GM12878 (cell line): ENCODE results near the gene GMCL1. TPM values are rescaled to one million over a fixed set of nuclear protein-coding genes. Genes with fewer than 3 reads are reported as not detected.
A peak's percentile ranks its signal among the peaks of the same experiment; 100 is the strongest.

Source experiments
- BCL11A ChIP-seq: IDR thresholded peaks from 2 replicates; pipeline ENCODE4 v1.6.1; 2011; ENCODE audit warnings: low read depth, low read length
- CEBPB ChIP-seq, 2 experiments: fragments of 150-350 bp in 1 of 2; IDR thresholded peaks; 2 replicates each; pipeline ENCODE4 v1.6.1; 2012 to 2014; ENCODE audit warnings: low read depth in 2 of 2, low read length in 2 of 2, borderline replicate concordance in 1 of 2, inconsistent platforms in 1 of 2
- FOS ChIP-seq: IDR thresholded peaks from 3 replicates; pipeline ENCODE4 v1.6.1; 2011; ENCODE audit warnings: borderline replicate concordance; ENCODE audit not compliant: insufficient read length; ENCODE audit errors: extremely low read depth
- IKZF1 ChIP-seq: fragments of 450-650 bp; conservative IDR thresholded peaks from 2 replicates; pipeline ENCODE4 v1.6.1; 2017; ENCODE audit warnings: antibody characterized with exemption, mild to moderate bottlenecking
- MYC ChIP-seq: IDR thresholded peaks from 2 replicates; pipeline ENCODE4 v1.6.1; 2011; ENCODE audit warnings: mild to moderate bottlenecking, low read length, moderate library complexity, inconsistent platforms; ENCODE audit not compliant: insufficient read depth, insufficient replicate concordance, insufficient read length, severe bottlenecking
- NR2C1 ChIP-seq: fragments of 450-650 bp; IDR thresholded peaks from 2 replicates; pipeline ENCODE4 v1.6.1; 2017; ENCODE audit warnings: antibody characterized with exemption, mild to moderate bottlenecking, moderate library complexity
- POLR2A ChIP-seq: IDR thresholded peaks from 2 replicates; pipeline ENCODE4 v1.6.1; 2011; ENCODE audit warnings: low read depth, mild to moderate bottlenecking, low read length
- RUNX3 ChIP-seq: IDR thresholded peaks from 2 replicates; pipeline ENCODE4 v1.6.1; 2012; ENCODE audit warnings: low read length, inconsistent platforms
- SIX5 ChIP-seq: IDR thresholded peaks from 2 replicates; pipeline ENCODE4 v1.6.1; 2011; ENCODE audit warnings: mild to moderate bottlenecking, low read depth, low read length, moderate library complexity; ENCODE audit not compliant: severe bottlenecking
- SMAD5 ChIP-seq: IDR thresholded peaks from 2 replicates; pipeline ENCODE4 v1.6.1; 2016; ENCODE audit warnings: antibody characterized with exemption, low read depth
- STAT1 ChIP-seq: fragments of 450-650 bp; conservative IDR thresholded peaks from 2 replicates; pipeline ENCODE4 v1.6.1; 2014; ENCODE audit warnings: antibody characterized with exemption, mild to moderate bottlenecking
- TCF12 ChIP-seq: IDR thresholded peaks from 2 replicates; pipeline ENCODE4 v1.6.1; 2011; ENCODE audit warnings: low read depth, mild to moderate bottlenecking, low read length
- YBX1 ChIP-seq: fragments of 450-650 bp; IDR thresholded peaks from 2 replicates; pipeline ENCODE4 v1.6.1; 2016; ENCODE audit warnings: antibody characterized with exemption
- ZNF217 ChIP-seq: fragments of 450-650 bp; IDR thresholded peaks from 2 replicates; pipeline ENCODE4 v1.6.1; 2017; ENCODE audit warnings: antibody characterized with exemption, mild to moderate bottlenecking
- ZNF24 ChIP-seq: fragments of 450-650 bp; IDR thresholded peaks from 2 replicates; pipeline ENCODE4 v1.6.1; 2017; ENCODE audit warnings: antibody characterized with exemption, mild to moderate bottlenecking
- ZNF384 ChIP-seq: IDR thresholded peaks from 2 replicates; pipeline ENCODE4 v1.6.1; 2012; ENCODE audit warnings: low read depth, mild to moderate bottlenecking, low read length, improper control_type of control experiment, borderline replicate concordance
- polyA plus RNA-seq, 11 experiments: library from polyadenylated mRNA; depleted of rRNA in 4 of 11; unstranded in 6 of 11; stranded (reverse) in 5 of 11; fragments of >200 nt; fragmentation: Nextera tagmentation in 4 of 11; fragmentation: Illumina TruSeq in 1 of 11; extraction: Ambion mirVana in 4 of 11; extraction: Trizol in 1 of 11; gene quantifications; 1 replicate in 1 of 11; 2 replicates in 10 of 11; pipeline versions ENCODE4 v1.2.1 to v1.2.3, GENCODE V29; 2011 to 2016; ENCODE audit warnings: inconsistent platforms in 2 of 11, missing spikeins in 2 of 11, low read depth in 1 of 11
- total RNA-seq, 4 experiments: library from RNA; depleted of rRNA in 3 of 4; stranded (reverse); fragments of >200 nt in 3 of 4; fragmentation: Illumina TruSeq in 1 of 4; extraction: Trizol in 1 of 4; gene quantifications; 2 replicates each; pipeline versions ENCODE4 v1.2.1 to v1.2.3, GENCODE V29; 2013 to 2021
- TF ChIP-seq, protein P1 (sequence below): fragments of 450-650 bp; IDR thresholded peaks from 2 replicates; pipeline ENCODE4 v1.6.1; 2016; ENCODE audit warnings: mild to moderate bottlenecking, moderate library complexity, borderline replicate concordance
- TF ChIP-seq, protein P2 (sequence below): IDR thresholded peaks from 2 replicates; pipeline ENCODE4 v1.6.1; 2011; ENCODE audit warnings: borderline replicate concordance, low read depth, mild to moderate bottlenecking, moderate library complexity, mixed read lengths, low read length; ENCODE audit not compliant: insufficient read depth; ENCODE audit errors: extremely low read length
- TF ChIP-seq, protein P3 (sequence below): fragments of 450-650 bp; formaldehyde crosslinking; IDR thresholded peaks from 2 replicates; pipeline ENCODE4 v1.4.0; 2020; ENCODE audit warnings: mild to moderate bottlenecking, moderate library complexity
- TF ChIP-seq, protein P4 (sequence below): fragments of 450-650 bp; IDR thresholded peaks from 2 replicates; pipeline ENCODE4 v1.6.1; 2018; ENCODE audit warnings: borderline replicate concordance, mild to moderate bottlenecking; ENCODE audit not compliant: partially characterized antibody

The GMCL1 gene
- total and polyA plus RNA-seq, 10 of the 15 experiments (the other 5 are each of a cell fraction or from before 2014, with no cell fraction given), result 3.7 to 21.4 (median 12.3) TPM

DNA sequence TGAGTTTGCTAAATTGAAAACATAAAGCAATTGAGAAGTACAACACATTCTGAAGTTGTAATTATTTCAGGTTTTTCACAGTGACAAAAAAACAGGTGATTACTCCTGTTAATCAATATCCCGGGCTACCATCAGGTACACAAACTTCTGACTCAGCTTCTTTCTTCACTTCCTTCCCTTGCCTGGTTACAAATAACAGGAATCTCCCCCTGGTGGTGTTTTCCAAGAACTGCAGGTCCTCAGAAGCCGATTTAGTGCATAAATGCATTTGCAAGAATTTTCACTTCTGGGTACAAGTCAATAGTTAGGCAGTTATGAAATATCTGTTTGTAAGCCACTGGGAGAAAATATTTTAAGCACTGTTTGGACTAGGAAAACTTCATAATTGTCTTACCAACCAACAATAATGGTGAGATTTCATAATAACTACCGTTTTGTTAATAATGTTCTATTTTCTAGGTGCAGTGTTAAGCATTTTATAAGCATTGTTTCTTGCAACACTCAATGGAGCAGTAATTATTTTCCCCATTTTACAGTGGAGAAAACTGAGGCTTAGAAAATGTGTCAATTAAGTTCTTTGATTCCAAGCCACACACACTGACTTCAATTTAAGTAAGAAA, 12.4 kb upstream of the GMCL1 start (continued):
- TF ChIP-seq, protein P1, sequence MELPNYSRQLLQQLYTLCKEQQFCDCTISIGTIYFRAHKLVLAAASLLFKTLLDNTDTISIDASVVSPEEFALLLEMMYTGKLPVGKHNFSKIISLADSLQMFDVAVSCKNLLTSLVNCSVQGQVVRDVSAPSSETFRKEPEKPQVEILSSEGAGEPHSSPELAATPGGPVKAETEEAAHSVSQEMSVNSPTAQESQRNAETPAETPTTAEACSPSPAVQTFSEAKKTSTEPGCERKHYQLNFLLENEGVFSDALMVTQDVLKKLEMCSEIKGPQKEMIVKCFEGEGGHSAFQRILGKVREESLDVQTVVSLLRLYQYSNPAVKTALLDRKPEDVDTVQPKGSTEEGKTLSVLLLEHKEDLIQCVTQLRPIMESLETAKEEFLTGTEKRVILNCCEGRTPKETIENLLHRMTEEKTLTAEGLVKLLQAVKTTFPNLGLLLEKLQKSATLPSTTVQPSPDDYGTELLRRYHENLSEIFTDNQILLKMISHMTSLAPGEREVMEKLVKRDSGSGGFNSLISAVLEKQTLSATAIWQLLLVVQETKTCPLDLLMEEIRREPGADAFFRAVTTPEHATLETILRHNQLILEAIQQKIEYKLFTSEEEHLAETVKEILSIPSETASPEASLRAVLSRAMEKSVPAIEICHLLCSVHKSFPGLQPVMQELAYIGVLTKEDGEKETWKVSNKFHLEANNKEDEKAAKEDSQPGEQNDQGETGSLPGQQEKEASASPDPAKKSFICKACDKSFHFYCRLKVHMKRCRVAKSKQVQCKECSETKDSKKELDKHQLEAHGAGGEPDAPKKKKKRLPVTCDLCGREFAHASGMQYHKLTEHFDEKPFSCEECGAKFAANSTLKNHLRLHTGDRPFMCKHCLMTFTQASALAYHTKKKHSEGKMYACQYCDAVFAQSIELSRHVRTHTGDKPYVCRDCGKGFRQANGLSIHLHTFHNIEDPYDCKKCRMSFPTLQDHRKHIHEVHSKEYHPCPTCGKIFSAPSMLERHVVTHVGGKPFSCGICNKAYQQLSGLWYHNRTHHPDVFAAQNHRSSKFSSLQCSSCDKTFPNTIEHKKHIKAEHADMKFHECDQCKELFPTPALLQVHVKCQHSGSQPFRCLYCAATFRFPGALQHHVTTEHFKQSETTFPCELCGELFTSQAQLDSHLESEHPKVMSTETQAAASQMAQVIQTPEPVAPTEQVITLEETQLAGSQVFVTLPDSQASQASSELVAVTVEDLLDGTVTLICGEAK, result no peak
- TF ChIP-seq, protein P2, sequence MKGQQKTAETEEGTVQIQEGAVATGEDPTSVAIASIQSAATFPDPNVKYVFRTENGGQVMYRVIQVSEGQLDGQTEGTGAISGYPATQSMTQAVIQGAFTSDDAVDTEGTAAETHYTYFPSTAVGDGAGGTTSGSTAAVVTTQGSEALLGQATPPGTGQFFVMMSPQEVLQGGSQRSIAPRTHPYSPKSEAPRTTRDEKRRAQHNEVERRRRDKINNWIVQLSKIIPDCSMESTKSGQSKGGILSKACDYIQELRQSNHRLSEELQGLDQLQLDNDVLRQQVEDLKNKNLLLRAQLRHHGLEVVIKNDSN, result no peak
- TF ChIP-seq BCL11A (no peak), POLR2A (no peak), CEBPB (IDR thresholded peaks at IDR 0.05; ENCODE audit: borderline replicate concordance in 1 of 2, low read depth in 2 of 2, low read length in 2 of 2) (no peak), TCF12 (no peak), MYC (no peak), SMAD5 (no peak), SIX5 (no peak), YBX1 (no peak), ZNF217 (0 out of 2 replicates have a peak, but pooled peaks have one; percentile 40), IKZF1 (no peak), NR2C1 (0 out of 2 replicates have a peak, but pooled peaks have one; percentile 11), RUNX3 (0 out of 2 replicates have a peak, but pooled peaks have one; percentile 17), STAT1 (no peak), FOS (no peak), ZNF384 (no peak), ZNF24 (0 out of 2 replicates have a peak, but pooled peaks have one; percentile 55)
- TF ChIP-seq, protein P3, sequence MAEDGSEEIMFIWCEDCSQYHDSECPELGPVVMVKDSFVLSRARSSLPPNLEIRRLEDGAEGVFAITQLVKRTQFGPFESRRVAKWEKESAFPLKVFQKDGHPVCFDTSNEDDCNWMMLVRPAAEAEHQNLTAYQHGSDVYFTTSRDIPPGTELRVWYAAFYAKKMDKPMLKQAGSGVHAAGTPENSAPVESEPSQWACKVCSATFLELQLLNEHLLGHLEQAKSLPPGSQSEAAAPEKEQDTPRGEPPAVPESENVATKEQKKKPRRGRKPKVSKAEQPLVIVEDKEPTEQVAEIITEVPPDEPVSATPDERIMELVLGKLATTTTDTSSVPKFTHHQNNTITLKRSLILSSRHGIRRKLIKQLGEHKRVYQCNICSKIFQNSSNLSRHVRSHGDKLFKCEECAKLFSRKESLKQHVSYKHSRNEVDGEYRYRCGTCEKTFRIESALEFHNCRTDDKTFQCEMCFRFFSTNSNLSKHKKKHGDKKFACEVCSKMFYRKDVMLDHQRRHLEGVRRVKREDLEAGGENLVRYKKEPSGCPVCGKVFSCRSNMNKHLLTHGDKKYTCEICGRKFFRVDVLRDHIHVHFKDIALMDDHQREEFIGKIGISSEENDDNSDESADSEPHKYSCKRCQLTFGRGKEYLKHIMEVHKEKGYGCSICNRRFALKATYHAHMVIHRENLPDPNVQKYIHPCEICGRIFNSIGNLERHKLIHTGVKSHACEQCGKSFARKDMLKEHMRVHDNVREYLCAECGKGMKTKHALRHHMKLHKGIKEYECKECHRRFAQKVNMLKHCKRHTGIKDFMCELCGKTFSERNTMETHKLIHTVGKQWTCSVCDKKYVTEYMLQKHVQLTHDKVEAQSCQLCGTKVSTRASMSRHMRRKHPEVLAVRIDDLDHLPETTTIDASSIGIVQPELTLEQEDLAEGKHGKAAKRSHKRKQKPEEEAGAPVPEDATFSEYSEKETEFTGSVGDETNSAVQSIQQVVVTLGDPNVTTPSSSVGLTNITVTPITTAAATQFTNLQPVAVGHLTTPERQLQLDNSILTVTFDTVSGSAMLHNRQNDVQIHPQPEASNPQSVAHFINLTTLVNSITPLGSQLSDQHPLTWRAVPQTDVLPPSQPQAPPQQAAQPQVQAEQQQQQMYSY (CRISPR knock-in tag), result no peak
- TF ChIP-seq, protein P4, sequence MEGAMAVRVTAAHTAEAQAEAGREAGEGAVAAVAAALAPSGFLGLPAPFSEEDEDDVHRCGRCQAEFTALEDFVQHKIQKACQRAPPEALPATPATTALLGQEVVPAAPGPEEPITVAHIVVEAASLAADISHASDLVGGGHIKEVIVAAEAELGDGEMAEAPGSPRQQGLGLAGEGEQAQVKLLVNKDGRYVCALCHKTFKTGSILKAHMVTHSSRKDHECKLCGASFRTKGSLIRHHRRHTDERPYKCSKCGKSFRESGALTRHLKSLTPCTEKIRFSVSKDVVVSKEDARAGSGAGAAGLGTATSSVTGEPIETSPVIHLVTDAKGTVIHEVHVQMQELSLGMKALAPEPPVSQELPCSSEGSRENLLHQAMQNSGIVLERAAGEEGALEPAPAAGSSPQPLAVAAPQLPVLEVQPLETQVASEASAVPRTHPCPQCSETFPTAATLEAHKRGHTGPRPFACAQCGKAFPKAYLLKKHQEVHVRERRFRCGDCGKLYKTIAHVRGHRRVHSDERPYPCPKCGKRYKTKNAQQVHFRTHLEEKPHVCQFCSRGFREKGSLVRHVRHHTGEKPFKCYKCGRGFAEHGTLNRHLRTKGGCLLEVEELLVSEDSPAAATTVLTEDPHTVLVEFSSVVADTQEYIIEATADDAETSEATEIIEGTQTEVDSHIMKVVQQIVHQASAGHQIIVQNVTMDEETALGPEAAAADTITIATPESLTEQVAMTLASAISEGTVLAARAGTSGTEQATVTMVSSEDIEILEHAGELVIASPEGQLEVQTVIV, result no peak
